ENCODE results near the gene CREB3L2.

DNA sequence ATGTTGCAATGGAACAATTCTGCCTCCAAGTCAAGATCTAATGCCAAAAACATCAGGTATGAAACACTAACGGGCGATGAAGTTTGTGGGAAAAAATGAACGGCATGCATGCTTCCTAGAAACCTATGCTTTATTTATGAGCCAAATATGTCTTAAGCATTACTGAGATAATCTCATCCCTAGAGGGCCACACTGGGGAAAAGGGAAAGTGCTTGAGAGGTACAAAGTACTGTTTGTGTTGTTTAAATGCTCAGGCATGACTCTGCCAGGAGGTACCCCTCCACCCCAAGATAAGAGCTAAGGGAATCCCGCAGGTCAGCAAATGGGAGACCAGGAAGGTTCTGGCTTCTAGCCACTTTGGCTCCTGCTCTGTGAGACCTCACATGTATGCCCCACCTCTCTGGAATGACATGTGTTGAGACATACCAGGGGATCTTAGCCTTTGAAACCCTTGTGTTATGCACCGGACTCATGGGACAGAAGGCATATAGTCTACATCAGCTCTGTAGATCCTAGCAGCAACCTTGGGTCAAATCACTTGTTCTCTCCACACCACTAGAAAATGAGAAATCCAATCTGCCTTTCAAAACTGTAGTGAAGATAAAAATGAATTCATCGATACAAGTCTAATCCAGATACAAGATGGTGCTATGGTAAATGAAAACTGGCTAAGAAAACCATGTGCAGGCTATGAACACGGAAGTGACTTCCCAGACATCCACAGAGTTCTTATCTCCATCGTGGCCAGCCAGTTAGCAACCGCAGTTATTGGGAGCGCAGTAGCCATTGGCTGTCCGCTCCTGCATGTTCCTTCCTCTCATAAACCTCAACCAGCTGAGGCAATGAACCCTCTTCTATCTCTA, 61.0 kb downstream of the CREB3L2 start:
- TF ChIP-seq, protein P1, sequence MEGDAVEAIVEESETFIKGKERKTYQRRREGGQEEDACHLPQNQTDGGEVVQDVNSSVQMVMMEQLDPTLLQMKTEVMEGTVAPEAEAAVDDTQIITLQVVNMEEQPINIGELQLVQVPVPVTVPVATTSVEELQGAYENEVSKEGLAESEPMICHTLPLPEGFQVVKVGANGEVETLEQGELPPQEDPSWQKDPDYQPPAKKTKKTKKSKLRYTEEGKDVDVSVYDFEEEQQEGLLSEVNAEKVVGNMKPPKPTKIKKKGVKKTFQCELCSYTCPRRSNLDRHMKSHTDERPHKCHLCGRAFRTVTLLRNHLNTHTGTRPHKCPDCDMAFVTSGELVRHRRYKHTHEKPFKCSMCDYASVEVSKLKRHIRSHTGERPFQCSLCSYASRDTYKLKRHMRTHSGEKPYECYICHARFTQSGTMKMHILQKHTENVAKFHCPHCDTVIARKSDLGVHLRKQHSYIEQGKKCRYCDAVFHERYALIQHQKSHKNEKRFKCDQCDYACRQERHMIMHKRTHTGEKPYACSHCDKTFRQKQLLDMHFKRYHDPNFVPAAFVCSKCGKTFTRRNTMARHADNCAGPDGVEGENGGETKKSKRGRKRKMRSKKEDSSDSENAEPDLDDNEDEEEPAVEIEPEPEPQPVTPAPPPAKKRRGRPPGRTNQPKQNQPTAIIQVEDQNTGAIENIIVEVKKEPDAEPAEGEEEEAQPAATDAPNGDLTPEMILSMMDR (conservative IDR thresholded peaks at IDR 0.05; ENCODE audit: low read depth, low read length) = no peak
- TF ChIP-seq POLR2A (IDR thresholded peaks at IDR 0.05; ENCODE audit: low read depth, low read length) = no peak
- TF ChIP-seq RAD21 (IDR thresholded peaks at IDR 0.05; ENCODE audit: low read length) = no peak
- TF ChIP-seq RFX5 (IDR thresholded peaks at IDR 0.05; ENCODE audit: low read depth, low read length) = no peak
- no peak for TF ChIP-seq SMC3 (IDR thresholded peaks at IDR 0.05; ENCODE audit: low read depth, low read length)
